ENCODE measurements around the gene UBE2E3. TPM values are rescaled to one million over a fixed set of nuclear protein-coding genes. Genes with fewer than 3 reads are reported as not detected.
"Not testable (repeated sequence)": the region's sequence is repeated elsewhere in the genome, so short reads cannot be mapped to it uniquely, and the experiment has no call there.

UBE2E3 gene
- polyA plus RNA-seq (2013) = 102 TPM

DNA sequence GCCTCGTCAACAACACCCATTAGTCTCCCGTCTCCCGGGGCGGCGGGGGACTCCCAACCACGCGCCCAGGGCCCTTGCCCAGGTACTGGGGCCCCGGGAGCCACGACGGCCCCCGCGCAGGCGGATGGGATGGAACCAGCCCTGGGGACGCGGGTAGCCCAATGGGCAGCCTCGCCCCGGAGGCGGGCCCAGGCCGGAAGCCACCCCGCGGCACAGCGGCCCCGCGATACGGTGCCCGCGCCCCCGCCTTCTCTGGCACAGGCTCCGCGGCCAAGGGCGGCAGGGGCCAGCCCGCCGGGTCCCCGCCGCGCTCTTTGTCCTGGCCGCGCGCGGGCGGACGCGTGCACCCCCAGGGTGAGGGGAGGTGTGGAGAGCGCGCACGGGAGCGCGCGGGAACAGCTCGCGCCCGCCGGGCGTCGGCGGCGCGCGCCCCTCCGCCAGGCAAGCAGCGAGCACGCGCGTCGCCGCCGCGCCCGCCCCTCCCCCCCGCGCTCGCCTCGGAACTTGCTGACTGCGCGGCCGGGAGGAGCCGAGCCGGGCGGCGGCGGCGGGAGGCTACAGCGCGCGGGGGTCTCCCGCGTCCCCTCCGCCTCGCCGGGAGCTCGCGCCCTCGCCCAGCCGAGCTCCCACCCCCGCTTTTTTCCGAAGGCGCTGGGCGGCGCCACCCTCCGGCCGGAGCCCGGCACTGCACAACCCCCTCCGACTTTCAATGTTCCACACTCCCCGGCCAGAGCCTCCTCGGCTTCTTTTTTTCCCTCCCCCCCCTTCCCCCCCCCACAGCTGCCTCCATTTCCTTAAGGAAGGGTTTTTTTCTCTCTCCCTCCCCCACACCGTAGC lies at the start of gene UBE2E3:
TSS of gene UBE2E3 (plus strand) at position 500 of the 837 bp plus-strand sequence. CDS start 1,438 bp downstream, outside the sequence.
- peak within 1 kb of the TSS; percentile 50 to 85 for H3K27ac ChIP-seq (ENCODE audit: insufficient read depth in 1 of 2, low read depth in 1 of 2, low read length in 2 of 2, poor library complexity in 1 of 2, severe bottlenecking in 2 of 2)
- peaks cover 0 to 4% (median 2%) of the 10 kb centered on the region in 4 experiments for H3K36me3 ChIP-seq (ENCODE audit: control insufficient read depth in 4 of 4, insufficient read depth in 4 of 4, low read length in 3 of 4)
- 0% methylated on average over 66 of the region's 106 CpGs for WGBS (ENCODE audit: insufficient coverage)
- H3K27me3 ChIP-seq (replicated peaks in 2 of 5; ENCODE audit: control insufficient read depth in 4 of 5, insufficient read depth in 5 of 5, low read length in 4 of 5) = no peaks in the 10 kb centered on the region
- ChIA-PET POLR2A (no interaction called here), CTCF (interaction anchor here (0.8 to 2.5 kb wide), 13 partner anchors 11 to 179 kb away, joined by 3 to 9 read pairs (median 4); no protein-coding TSS in a partner anchor)
- peaks cover 15 to 35% (median 25%) of the 10 kb centered on the region in 4 experiments for H3K4me1 ChIP-seq (ENCODE audit: control extremely low read depth in 1 of 4, control insufficient read depth in 4 of 4, insufficient read depth in 4 of 4, low read length in 3 of 4)
- H3K4me3 ChIP-seq (ENCODE audit: control insufficient read depth in 1 of 7, extremely low read depth in 1 of 7, insufficient read depth in 4 of 7, low read depth in 2 of 7, low read length in 6 of 7) = peak within 1 kb of the TSS; percentile 73 to 99 (median 94)
- H3K9me3 ChIP-seq (ENCODE audit: control extremely low read depth in 1 of 5, control insufficient read depth in 4 of 5, insufficient read depth in 2 of 5, low read depth in 1 of 5, low read length in 4 of 5) = no peaks in the 10 kb centered on the region
- peak; percentile 80 to 92 (median 91) for DNase-seq

DNA sequence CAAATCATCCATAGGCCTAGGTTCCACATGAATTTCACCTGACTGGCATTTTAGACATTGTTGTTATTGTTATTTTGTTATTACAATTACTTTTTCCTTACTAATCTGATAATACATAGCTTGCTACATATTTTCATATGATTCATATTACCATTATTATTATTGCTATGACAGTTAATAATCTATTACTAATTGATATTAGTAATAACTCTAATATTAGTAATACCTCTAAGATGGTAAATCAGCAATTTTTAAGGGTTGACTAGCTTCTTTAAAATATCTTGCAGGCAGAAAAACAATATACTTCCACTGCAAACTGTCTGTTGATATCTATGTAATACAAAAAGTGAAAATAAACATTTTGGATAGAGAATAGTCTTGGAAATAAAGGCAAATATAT lies 48.6 kb upstream of the UBE2E3 start:
- Histone ChIP-seq H3K36me3 (ENCODE audit: control insufficient read depth in 4 of 4, insufficient read depth in 4 of 4, low read length in 3 of 4) (no peaks in the 10 kb centered on the region), H3K27ac (ENCODE audit: insufficient read depth in 1 of 2, low read depth in 1 of 2, low read length in 2 of 2, poor library complexity in 1 of 2, severe bottlenecking in 2 of 2) (no peak overlapping the region), H3K4me1 (ENCODE audit: control extremely low read depth in 1 of 4, control insufficient read depth in 4 of 4, insufficient read depth in 4 of 4, low read length in 3 of 4) (no peaks in the 10 kb centered on the region), H3K27me3 (replicated peaks in 2 of 5; ENCODE audit: control insufficient read depth in 4 of 5, insufficient read depth in 5 of 5, low read length in 4 of 5) (no peaks in the 10 kb centered on the region), H3K4me3 (ENCODE audit: control insufficient read depth in 1 of 7, extremely low read depth in 1 of 7, insufficient read depth in 4 of 7, low read depth in 2 of 7, low read length in 6 of 7) (no peak overlapping the region), H3K9me3 (ENCODE audit: control extremely low read depth in 1 of 5, control insufficient read depth in 4 of 5, insufficient read depth in 2 of 5, low read depth in 1 of 5, low read length in 4 of 5) (no peaks in the 10 kb centered on the region)
- POLR2A ChIA-PET = no interaction called here
- CTCF ChIA-PET = no interaction called here
- DNase-seq = no peak

DNA sequence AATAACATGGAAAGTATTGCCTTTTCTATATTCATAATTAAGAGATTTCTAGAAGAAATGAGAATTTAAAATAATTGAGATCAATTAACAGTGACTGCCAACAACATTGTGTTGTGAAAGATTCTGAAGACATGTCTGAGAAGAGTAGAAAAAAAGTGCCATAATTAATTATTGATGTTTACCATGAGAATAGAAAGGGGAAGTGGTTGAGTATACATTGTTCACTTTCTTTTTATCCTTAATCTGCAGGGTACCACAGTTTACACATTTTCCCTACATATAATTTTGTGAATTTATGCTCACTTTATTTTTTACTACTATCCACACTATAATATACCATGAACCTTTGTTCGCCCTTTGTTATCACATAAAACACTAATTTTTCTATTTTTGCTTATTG lies 47.1 kb upstream of the UBE2E3 start:
- H3K9me3 ChIP-seq (ENCODE audit: control extremely low read depth in 1 of 5, control insufficient read depth in 4 of 5, insufficient read depth in 2 of 5, low read depth in 1 of 5, low read length in 4 of 5) = no peaks in the 10 kb centered on the region
- CTCF ChIA-PET = interaction anchor here (0.5 kb wide), 1 partner anchor 27 kb away, joined by 3 read pairs; no protein-coding TSS in a partner anchor
- no peak for DNase-seq
- H3K36me3 ChIP-seq (ENCODE audit: control insufficient read depth in 4 of 4, insufficient read depth in 4 of 4, low read length in 3 of 4) = no peaks in the 10 kb centered on the region
- H3K4me1 ChIP-seq (ENCODE audit: control extremely low read depth in 1 of 4, control insufficient read depth in 4 of 4, insufficient read depth in 4 of 4, low read length in 3 of 4) = no peaks in the 10 kb centered on the region
- no peaks in the 10 kb centered on the region for H3K27me3 ChIP-seq (replicated peaks in 2 of 5; ENCODE audit: control insufficient read depth in 4 of 5, insufficient read depth in 5 of 5, low read length in 4 of 5)
- POLR2A ChIA-PET = no interaction called here
- H3K27ac ChIP-seq (ENCODE audit: insufficient read depth in 1 of 2, low read depth in 1 of 2, low read length in 2 of 2, poor library complexity in 1 of 2, severe bottlenecking in 2 of 2) = no peak overlapping the region
- H3K4me3 ChIP-seq (ENCODE audit: control insufficient read depth in 1 of 7, extremely low read depth in 1 of 7, insufficient read depth in 4 of 7, low read depth in 2 of 7, low read length in 6 of 7) = no peak overlapping the region
- 100% methylated on average over 1 of the region's 1 CpG for WGBS (ENCODE audit: insufficient coverage)

DNA sequence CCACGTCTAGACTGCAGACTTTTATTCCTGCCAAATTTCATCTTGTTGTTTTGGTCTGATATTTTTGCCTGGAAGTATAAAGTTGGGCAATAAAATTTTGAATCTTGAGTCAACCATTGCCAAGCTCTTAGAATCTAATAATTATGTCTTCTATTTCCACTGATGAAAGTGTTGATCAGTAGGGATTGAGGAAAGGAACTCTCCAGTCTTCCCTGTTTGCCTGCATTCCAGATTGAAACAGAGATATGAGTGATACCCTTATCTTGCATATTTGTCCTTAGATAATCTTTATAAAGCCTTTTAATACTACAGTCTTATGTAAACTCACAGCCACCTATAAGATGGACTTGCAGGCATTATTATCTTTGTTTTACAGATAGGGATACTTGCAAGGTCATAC lies 45.5 kb upstream of the UBE2E3 start:
- H3K36me3 ChIP-seq (ENCODE audit: control insufficient read depth in 4 of 4, insufficient read depth in 4 of 4, low read length in 3 of 4) = no peaks in the 10 kb centered on the region
- DNase-seq = no peak
- no peak overlapping the region for H3K27ac ChIP-seq (ENCODE audit: insufficient read depth in 1 of 2, low read depth in 1 of 2, low read length in 2 of 2, poor library complexity in 1 of 2, severe bottlenecking in 2 of 2)
- no peaks in the 10 kb centered on the region for H3K4me1 ChIP-seq (ENCODE audit: control extremely low read depth in 1 of 4, control insufficient read depth in 4 of 4, insufficient read depth in 4 of 4, low read length in 3 of 4)
- POLR2A ChIA-PET = no interaction called here
- CTCF ChIA-PET = no interaction called here
- no peaks in the 10 kb centered on the region for H3K9me3 ChIP-seq (ENCODE audit: control extremely low read depth in 1 of 5, control insufficient read depth in 4 of 5, insufficient read depth in 2 of 5, low read depth in 1 of 5, low read length in 4 of 5)
- WGBS (ENCODE audit: insufficient coverage) = no CpG with 5 or more reads among the region's 1 CpG
- H3K27me3 ChIP-seq (replicated peaks in 2 of 5; ENCODE audit: control insufficient read depth in 4 of 5, insufficient read depth in 5 of 5, low read length in 4 of 5) = no peaks in the 10 kb centered on the region
- no peak overlapping the region for H3K4me3 ChIP-seq (ENCODE audit: control insufficient read depth in 1 of 7, extremely low read depth in 1 of 7, insufficient read depth in 4 of 7, low read depth in 2 of 7, low read length in 6 of 7)

DNA sequence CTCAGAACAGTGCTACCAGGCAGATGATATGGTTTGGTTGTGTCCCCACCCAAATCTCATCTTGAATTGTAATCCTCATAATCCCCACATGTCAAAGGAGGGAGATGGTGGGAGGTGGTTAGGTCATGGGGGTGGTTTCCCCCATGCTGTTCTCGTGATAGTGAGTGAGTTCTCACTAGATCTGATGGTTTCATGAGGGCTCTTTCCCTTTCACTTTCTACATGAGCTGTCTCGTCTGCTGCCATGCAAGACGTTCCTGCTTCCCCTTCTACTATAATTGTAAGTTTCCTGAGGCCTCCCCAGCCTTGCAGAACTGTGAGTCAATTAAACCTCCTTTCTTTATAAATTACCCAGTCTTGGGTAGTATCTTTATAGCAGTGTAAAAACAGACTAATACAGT lies 42.9 kb upstream of the UBE2E3 start:
- POLR2A ChIA-PET; H3K4me3 ChIP-seq (ENCODE audit: control insufficient read depth in 1 of 7, extremely low read depth in 1 of 7, insufficient read depth in 4 of 7, low read depth in 2 of 7, low read length in 6 of 7); H3K27me3 ChIP-seq (replicated peaks in 2 of 5; ENCODE audit: control insufficient read depth in 4 of 5, insufficient read depth in 5 of 5, low read length in 4 of 5); H3K9me3 ChIP-seq (ENCODE audit: control extremely low read depth in 1 of 5, control insufficient read depth in 4 of 5, insufficient read depth in 2 of 5, low read depth in 1 of 5, low read length in 4 of 5); CTCF ChIA-PET; H3K36me3 ChIP-seq (ENCODE audit: control insufficient read depth in 4 of 4, insufficient read depth in 4 of 4, low read length in 3 of 4); H3K27ac ChIP-seq (ENCODE audit: insufficient read depth in 1 of 2, low read depth in 1 of 2, low read length in 2 of 2, poor library complexity in 1 of 2, severe bottlenecking in 2 of 2); H3K4me1 ChIP-seq (ENCODE audit: control extremely low read depth in 1 of 4, control insufficient read depth in 4 of 4, insufficient read depth in 4 of 4, low read length in 3 of 4): not testable (repeated sequence)
- WGBS (ENCODE audit: insufficient coverage) = no CpG with 5 or more reads among the region's 3 CpGs
- peak in 2 of 3 donors; percentile 4 to 16 for DNase-seq

DNA sequence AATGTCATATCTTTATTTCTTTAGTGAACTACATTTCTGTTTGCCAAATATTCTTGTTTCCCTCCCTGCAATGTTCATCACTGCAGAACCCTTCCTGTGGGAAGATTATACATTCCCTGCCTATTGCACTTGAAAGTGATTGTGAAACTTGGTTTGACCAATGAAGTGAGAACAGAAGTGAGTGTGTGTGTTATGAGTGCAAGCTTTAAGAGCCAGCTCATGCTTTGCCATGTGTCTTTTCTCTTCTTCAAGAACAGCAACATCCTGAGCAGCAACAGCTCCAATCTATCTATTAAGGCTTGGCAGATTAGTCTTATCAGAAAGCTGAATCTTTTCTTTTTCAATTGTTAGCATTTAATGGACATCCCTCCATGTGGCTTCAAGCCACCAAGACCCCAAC lies 42.0 kb upstream of the UBE2E3 start:
- Histone ChIP-seq H3K27me3 (replicated peaks in 2 of 5; ENCODE audit: control insufficient read depth in 4 of 5, insufficient read depth in 5 of 5, low read length in 4 of 5) (no peaks in the 10 kb centered on the region), H3K9me3 (ENCODE audit: control extremely low read depth in 1 of 5, control insufficient read depth in 4 of 5, insufficient read depth in 2 of 5, low read depth in 1 of 5, low read length in 4 of 5) (peaks cover 0 to 1% (median 0%) of the 10 kb centered on the region in 5 experiments), H3K4me1 (ENCODE audit: control extremely low read depth in 1 of 4, control insufficient read depth in 4 of 4, insufficient read depth in 4 of 4, low read length in 3 of 4) (no peaks in the 10 kb centered on the region), H3K36me3 (ENCODE audit: control insufficient read depth in 4 of 4, insufficient read depth in 4 of 4, low read length in 3 of 4) (no peaks in the 10 kb centered on the region), H3K27ac (ENCODE audit: insufficient read depth in 1 of 2, low read depth in 1 of 2, low read length in 2 of 2, poor library complexity in 1 of 2, severe bottlenecking in 2 of 2) (no peak overlapping the region), H3K4me3 (ENCODE audit: control insufficient read depth in 1 of 7, extremely low read depth in 1 of 7, insufficient read depth in 4 of 7, low read depth in 2 of 7, low read length in 6 of 7) (no peak overlapping the region)
- POLR2A ChIA-PET = no interaction called here
- CTCF ChIA-PET = no interaction called here
- no peak for DNase-seq

DNA sequence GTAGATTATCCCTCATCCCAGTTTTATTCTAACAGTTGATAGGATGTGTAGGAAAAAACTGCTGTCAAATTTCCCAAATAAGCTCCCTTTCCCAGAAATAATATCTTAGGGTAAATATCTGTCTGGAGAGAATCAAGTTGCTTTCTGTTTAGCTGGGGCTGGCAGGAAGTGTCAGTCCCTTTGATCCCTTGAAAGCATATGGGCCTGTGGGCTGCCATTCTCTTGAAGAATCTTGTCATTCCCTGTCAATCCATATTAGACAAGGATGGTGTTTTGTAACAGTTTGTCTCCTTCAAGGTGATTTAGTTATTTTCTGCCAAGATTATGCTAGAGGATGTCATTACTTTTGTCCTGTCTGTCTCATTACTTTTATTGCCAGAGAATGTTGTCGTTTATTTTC lies 37.1 kb upstream of the UBE2E3 start:
- no peak overlapping the region for H3K4me3 ChIP-seq (ENCODE audit: control insufficient read depth in 1 of 7, extremely low read depth in 1 of 7, insufficient read depth in 4 of 7, low read depth in 2 of 7, low read length in 6 of 7)
- H3K9me3 ChIP-seq (ENCODE audit: control extremely low read depth in 1 of 5, control insufficient read depth in 4 of 5, insufficient read depth in 2 of 5, low read depth in 1 of 5, low read length in 4 of 5) = peaks cover 0 to 1% (median 0%) of the 10 kb centered on the region in 5 experiments
- no peaks in the 10 kb centered on the region for H3K27me3 ChIP-seq (replicated peaks in 2 of 5; ENCODE audit: control insufficient read depth in 4 of 5, insufficient read depth in 5 of 5, low read length in 4 of 5)
- ChIA-PET POLR2A (no interaction called here), CTCF (no interaction called here)
- no peak for DNase-seq
- H3K27ac ChIP-seq (ENCODE audit: insufficient read depth in 1 of 2, low read depth in 1 of 2, low read length in 2 of 2, poor library complexity in 1 of 2, severe bottlenecking in 2 of 2) = no peak overlapping the region
- no CpG with 5 or more reads among the region's 1 CpG for WGBS (ENCODE audit: insufficient coverage)
- no peaks in the 10 kb centered on the region for H3K4me1 ChIP-seq (ENCODE audit: control extremely low read depth in 1 of 4, control insufficient read depth in 4 of 4, insufficient read depth in 4 of 4, low read length in 3 of 4)
- no peaks in the 10 kb centered on the region for H3K36me3 ChIP-seq (ENCODE audit: control insufficient read depth in 4 of 4, insufficient read depth in 4 of 4, low read length in 3 of 4)
